Measurements from ENCODE around the gene TBX21. TPM values are rescaled to one million over a fixed set of nuclear protein-coding genes. Genes with fewer than 3 reads are reported as not detected.

The TBX21 gene
- polyA plus RNA-seq, 1 donor from 2014 or later = not detected

DNA sequence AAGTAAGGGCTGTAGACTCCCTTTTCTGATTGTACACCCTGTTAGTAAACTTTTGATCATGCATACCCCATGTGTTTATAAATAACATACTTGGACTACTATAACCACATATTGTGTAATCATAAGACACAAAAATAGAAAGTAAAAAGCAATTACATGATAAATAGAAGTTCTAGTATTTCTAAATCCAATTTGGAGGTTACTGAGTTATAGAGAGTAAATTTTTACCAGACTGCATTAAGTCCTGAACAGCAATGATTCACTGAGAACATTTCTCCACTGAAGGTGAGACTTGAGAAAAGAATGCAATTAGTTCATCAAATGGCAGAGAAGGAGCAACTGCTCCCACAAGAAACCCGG, 46.8 kb upstream of the TBX21 start:
- H3K27ac ChIP-seq (ENCODE audit: low read length) = no peak overlapping the region
- no peak overlapping the region for H3K4me3 ChIP-seq (ENCODE audit: low read length)
- H3K9ac ChIP-seq (ENCODE audit: low read length) = no peak overlapping the region
- H4K20me1 ChIP-seq (ENCODE audit: insufficient read depth) = no peaks in the 10 kb centered on the region
- H3K9me3 ChIP-seq (ENCODE audit: low read length) = no peaks in the 10 kb centered on the region
- no peaks in the 10 kb centered on the region for H3F3A ChIP-seq (ENCODE audit: insufficient read depth, low read length, poor library complexity, severe bottlenecking)
- no peaks in the 10 kb centered on the region for H3K79me2 ChIP-seq (replicated peaks; ENCODE audit: insufficient read depth, low read length)
- TF ChIP-seq RAD21 (conservative IDR thresholded peaks at IDR 0.05) (no peak), POLR2AphosphoS5 (IDR thresholded peaks at IDR 0.05) (no peak), TAF1 (IDR thresholded peaks at IDR 0.05; ENCODE audit: low read depth) (no peak), SMC3 (conservative IDR thresholded peaks at IDR 0.05; ENCODE audit: poor library complexity) (no peak), EZH2 (IDR thresholded peaks at IDR 0.05; ENCODE audit: borderline replicate concordance, insufficient read depth, low read length, poor library complexity, severe bottlenecking) (no peak), EP300 (conservative IDR thresholded peaks at IDR 0.05; ENCODE audit: poor library complexity, severe bottlenecking) (no peak), MXI1 (conservative IDR thresholded peaks at IDR 0.05; ENCODE audit: poor library complexity, severe bottlenecking) (no peak)
- TF ChIP-seq, protein P1, sequence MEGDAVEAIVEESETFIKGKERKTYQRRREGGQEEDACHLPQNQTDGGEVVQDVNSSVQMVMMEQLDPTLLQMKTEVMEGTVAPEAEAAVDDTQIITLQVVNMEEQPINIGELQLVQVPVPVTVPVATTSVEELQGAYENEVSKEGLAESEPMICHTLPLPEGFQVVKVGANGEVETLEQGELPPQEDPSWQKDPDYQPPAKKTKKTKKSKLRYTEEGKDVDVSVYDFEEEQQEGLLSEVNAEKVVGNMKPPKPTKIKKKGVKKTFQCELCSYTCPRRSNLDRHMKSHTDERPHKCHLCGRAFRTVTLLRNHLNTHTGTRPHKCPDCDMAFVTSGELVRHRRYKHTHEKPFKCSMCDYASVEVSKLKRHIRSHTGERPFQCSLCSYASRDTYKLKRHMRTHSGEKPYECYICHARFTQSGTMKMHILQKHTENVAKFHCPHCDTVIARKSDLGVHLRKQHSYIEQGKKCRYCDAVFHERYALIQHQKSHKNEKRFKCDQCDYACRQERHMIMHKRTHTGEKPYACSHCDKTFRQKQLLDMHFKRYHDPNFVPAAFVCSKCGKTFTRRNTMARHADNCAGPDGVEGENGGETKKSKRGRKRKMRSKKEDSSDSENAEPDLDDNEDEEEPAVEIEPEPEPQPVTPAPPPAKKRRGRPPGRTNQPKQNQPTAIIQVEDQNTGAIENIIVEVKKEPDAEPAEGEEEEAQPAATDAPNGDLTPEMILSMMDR (IDR thresholded peaks at IDR 0.05; ENCODE audit: poor library complexity, severe bottlenecking) = no peak
- TF ChIP-seq, protein P2, sequence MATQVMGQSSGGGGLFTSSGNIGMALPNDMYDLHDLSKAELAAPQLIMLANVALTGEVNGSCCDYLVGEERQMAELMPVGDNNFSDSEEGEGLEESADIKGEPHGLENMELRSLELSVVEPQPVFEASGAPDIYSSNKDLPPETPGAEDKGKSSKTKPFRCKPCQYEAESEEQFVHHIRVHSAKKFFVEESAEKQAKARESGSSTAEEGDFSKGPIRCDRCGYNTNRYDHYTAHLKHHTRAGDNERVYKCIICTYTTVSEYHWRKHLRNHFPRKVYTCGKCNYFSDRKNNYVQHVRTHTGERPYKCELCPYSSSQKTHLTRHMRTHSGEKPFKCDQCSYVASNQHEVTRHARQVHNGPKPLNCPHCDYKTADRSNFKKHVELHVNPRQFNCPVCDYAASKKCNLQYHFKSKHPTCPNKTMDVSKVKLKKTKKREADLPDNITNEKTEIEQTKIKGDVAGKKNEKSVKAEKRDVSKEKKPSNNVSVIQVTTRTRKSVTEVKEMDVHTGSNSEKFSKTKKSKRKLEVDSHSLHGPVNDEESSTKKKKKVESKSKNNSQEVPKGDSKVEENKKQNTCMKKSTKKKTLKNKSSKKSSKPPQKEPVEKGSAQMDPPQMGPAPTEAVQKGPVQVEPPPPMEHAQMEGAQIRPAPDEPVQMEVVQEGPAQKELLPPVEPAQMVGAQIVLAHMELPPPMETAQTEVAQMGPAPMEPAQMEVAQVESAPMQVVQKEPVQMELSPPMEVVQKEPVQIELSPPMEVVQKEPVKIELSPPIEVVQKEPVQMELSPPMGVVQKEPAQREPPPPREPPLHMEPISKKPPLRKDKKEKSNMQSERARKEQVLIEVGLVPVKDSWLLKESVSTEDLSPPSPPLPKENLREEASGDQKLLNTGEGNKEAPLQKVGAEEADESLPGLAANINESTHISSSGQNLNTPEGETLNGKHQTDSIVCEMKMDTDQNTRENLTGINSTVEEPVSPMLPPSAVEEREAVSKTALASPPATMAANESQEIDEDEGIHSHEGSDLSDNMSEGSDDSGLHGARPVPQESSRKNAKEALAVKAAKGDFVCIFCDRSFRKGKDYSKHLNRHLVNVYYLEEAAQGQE (IDR thresholded peaks at IDR 0.05; ENCODE audit: borderline replicate concordance) = no peak
- H3K9me2 ChIP-seq (ENCODE audit: insufficient read depth, low read length) = no peaks in the 10 kb centered on the region
- no peaks in the 10 kb centered on the region for H3K36me3 ChIP-seq (ENCODE audit: insufficient read depth, low read length)
- no peaks in the 10 kb centered on the region for H3K27me3 ChIP-seq (ENCODE audit: insufficient read depth, low read depth, low read length)
- no peak overlapping the region for H3K4me2 ChIP-seq (ENCODE audit: low read length)
- no peak overlapping the region for H2AFZ ChIP-seq (ENCODE audit: low read depth, low read length)

DNA sequence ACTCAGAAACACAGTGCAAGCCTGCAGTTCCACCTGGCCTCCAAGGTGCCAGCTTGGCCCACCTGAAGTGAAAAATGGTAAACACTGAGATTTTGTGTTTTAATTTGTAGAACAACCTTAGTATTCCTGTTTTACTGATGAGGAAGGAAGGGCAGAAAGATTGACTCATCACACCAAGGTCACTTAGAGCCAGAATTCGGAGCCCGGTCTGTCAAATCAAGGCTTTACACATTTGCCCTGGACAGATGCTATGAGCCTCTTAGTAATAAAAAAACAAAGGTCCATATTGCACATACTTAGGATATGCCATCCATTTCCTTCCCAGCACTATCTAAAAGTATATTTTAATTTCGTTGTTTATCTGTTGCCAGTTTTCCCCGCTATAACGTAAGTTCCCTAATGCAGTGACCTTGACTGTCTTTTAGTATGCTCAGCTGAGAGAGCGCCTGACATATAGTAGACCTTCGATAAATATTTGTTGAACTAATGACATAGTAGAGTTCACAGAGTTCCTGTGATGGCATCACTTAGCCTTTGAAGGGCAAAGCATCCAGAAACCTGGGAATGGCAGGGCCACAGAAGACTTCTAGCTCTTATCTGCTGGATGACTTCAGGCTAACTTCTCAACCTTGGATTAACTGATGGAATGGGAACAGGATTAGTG, 46.2 kb upstream of the TBX21 start:
- H3K9me3 ChIP-seq (ENCODE audit: low read length) = no peaks in the 10 kb centered on the region
- H3K9ac ChIP-seq (ENCODE audit: low read length) = no peak overlapping the region
- H3K27ac ChIP-seq (ENCODE audit: low read length) = no peak overlapping the region
- H3K79me2 ChIP-seq (replicated peaks; ENCODE audit: insufficient read depth, low read length) = no peaks in the 10 kb centered on the region
- H3F3A ChIP-seq (ENCODE audit: insufficient read depth, low read length, poor library complexity, severe bottlenecking) = no peaks in the 10 kb centered on the region
- H3K9me2 ChIP-seq (ENCODE audit: insufficient read depth, low read length) = no peaks in the 10 kb centered on the region
- no peaks in the 10 kb centered on the region for H3K36me3 ChIP-seq (ENCODE audit: insufficient read depth, low read length)
- TF ChIP-seq, protein P2 (IDR thresholded peaks at IDR 0.05; ENCODE audit: borderline replicate concordance) = no peak
- TF ChIP-seq POLR2AphosphoS5 (IDR thresholded peaks at IDR 0.05) (no peak), RAD21 (conservative IDR thresholded peaks at IDR 0.05) (no peak), TAF1 (IDR thresholded peaks at IDR 0.05; ENCODE audit: low read depth) (no peak), SMC3 (conservative IDR thresholded peaks at IDR 0.05; ENCODE audit: poor library complexity) (no peak)
- TF ChIP-seq, protein P1 (IDR thresholded peaks at IDR 0.05; ENCODE audit: poor library complexity, severe bottlenecking) = no peak
- H2AFZ ChIP-seq (ENCODE audit: low read depth, low read length) = no peak overlapping the region
- H3K4me2 ChIP-seq (ENCODE audit: low read length) = no peak overlapping the region
- H3K4me3 ChIP-seq (ENCODE audit: low read length) = no peak overlapping the region
- no peaks in the 10 kb centered on the region for H4K20me1 ChIP-seq (ENCODE audit: insufficient read depth)
- H3K27me3 ChIP-seq (ENCODE audit: insufficient read depth, low read depth, low read length) = no peaks in the 10 kb centered on the region
